Activated CD4-positive, alpha-beta memory T cell treated with anti-CD3 and anti-CD28 coated beads, Interleukin-2, amount 10 ng/mL, durations not matched to agents 7 days and 5 days (primary cell): Measurements from ENCODE around the gene OR10A6. TPM values are rescaled to one million over a fixed set of nuclear protein-coding genes. Genes with fewer than 3 reads are reported as not detected.

Experiments
- CTCF ChIA-PET: fragments of 350-600 bp; sonication (Branson Sonifier 250); formaldehyde crosslinking; loops from one replicate; lab custom pipeline; 2021; ENCODE audit warnings: antibody characterized with exemption, inconsistent platforms; lab: Charles Lee
- POLR2A ChIA-PET: fragments of 350-600 bp; sonication (Branson Sonifier 250); formaldehyde crosslinking; loops from one replicate; lab custom pipeline; 2021; ENCODE audit warnings: antibody characterized with exemption; lab: Charles Lee
- DNase-seq: peaks from one replicate; pipeline ENCODE4 v3.0.0-alpha.2; 2020
- H3K27ac Mint-ChIP-seq: one replicate; pipeline ENCODE4 v1.8.0; 2021; ENCODE audit warnings: mild to moderate bottlenecking, mixed read lengths
- H3K27me3 Mint-ChIP-seq: one replicate; pipeline ENCODE4 v1.8.0; 2021; ENCODE audit warnings: mixed read lengths
- H3K36me3 Mint-ChIP-seq: one replicate; pipeline ENCODE4 v1.8.0; 2021; ENCODE audit warnings: low read depth, mixed read lengths
- H3K4me1 Mint-ChIP-seq: one replicate; pipeline ENCODE4 v1.8.0; 2021; ENCODE audit warnings: mixed read lengths
- H3K4me3 Mint-ChIP-seq: one replicate; pipeline ENCODE4 v1.8.0; 2021; ENCODE audit warnings: mild to moderate bottlenecking, mixed read lengths
- H3K9me3 Mint-ChIP-seq: one replicate; pipeline ENCODE4 v1.8.0; 2021; ENCODE audit warnings: mixed read lengths
- total RNA-seq, 2 experiments: library from RNA; stranded (reverse); gene quantifications; one replicate each; pipeline ENCODE4 v1.2.3, GENCODE V29; 2021

OR10A6 gene
- total RNA-seq, 2 experiments from 2014 or later: not detected

DNA sequence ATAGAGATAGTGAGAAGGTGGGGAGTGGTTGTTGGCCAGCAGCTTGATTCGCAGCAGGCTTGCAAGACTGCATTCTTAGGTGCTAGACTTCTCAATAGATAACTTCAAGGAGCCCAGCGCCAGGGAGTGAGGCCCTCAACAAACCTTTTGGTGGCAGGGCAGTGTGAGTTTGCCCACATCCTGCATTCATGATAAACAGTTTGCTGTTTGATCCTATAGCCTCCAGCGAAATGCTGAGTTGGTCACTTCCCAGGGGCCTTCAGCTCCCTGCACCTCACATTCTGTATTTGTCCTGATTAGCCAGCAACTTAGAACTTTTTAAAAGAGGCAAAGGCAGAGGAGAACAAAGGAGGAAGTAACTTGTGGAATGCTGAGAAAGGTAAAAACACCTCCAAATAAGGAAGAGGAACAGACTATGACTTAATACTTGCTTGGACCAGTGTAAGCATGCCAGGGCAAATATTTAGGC is 25.1 kb downstream of the OR10A6 start:
- no peak for DNase-seq
- H3K4me3 Mint-ChIP-seq: no peak overlapping the region
- CTCF ChIA-PET: interaction anchor here (0.9 kb wide), 1 partner anchor 80 kb away, joined by 3 read pairs; no protein-coding TSS in a partner anchor
- POLR2A ChIA-PET: no interaction called here
- no peaks in the 10 kb centered on the region for H3K9me3 Mint-ChIP-seq
- H3K36me3 Mint-ChIP-seq: no peaks in the 10 kb centered on the region
- no peak overlapping the region for H3K27ac Mint-ChIP-seq
- no peaks in the 10 kb centered on the region for H3K4me1 Mint-ChIP-seq
- peaks cover 16% of the 10 kb centered on the region for H3K27me3 Mint-ChIP-seq

- ChIA-PET POLR2A (no interaction called here), CTCF (interaction anchor here (0.9 kb wide), 1 partner anchor 81 kb away, joined by 3 read pairs; no protein-coding TSS in a partner anchor)
- Mint-ChIP-seq H3K4me3 (no peak overlapping the region), H3K36me3 (no peaks in the 10 kb centered on the region), H3K27ac (no peak overlapping the region), H3K9me3 (no peaks in the 10 kb centered on the region), H3K4me1 (no peaks in the 10 kb centered on the region), H3K27me3 (peaks cover 15% of the 10 kb centered on the region)
- DNase-seq: no peak
Measured at GRCh38 chr11:7905549-7905948, 25.5 kb downstream of the OR10A6 start.

- CTCF ChIA-PET: no interaction called here
- H3K4me3 Mint-ChIP-seq: no peak overlapping the region
- H3K27me3 Mint-ChIP-seq: peaks cover 12% of the 10 kb centered on the region
- POLR2A ChIA-PET: no interaction called here
- H3K27ac Mint-ChIP-seq: no peak overlapping the region
- no peak for DNase-seq
- no peaks in the 10 kb centered on the region for H3K4me1 Mint-ChIP-seq
- no peaks in the 10 kb centered on the region for H3K9me3 Mint-ChIP-seq
- H3K36me3 Mint-ChIP-seq: no peaks in the 10 kb centered on the region
Measured at GRCh38 chr11:7904917-7905316, 26.2 kb downstream of the OR10A6 start.

DNA sequence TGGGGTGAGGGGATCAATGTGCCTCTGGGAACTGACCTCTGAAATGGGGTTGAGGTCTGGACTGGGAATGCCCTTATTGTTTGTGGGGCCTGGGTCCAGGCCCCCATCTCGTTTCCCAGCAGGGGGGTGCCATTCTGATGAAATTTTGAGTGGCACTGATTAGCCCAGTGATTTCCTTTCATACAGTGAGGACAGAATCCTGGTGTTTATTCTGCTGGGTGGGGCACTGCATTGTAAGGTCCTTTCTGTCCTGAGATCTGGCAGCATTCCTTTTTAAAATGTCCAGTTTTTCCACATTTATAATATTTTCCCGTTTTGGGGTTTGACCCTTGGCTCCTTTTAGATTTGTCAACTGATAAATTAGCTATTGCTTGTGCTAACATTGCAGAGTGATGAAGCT is 27.1 kb downstream of the OR10A6 start:
- Mint-ChIP-seq H3K36me3 (no peaks in the 10 kb centered on the region), H3K4me3 (no peak overlapping the region), H3K9me3 (no peaks in the 10 kb centered on the region), H3K27me3 (peaks cover 12% of the 10 kb centered on the region), H3K27ac (no peak overlapping the region), H3K4me1 (no peaks in the 10 kb centered on the region)
- DNase-seq: no peak
- CTCF ChIA-PET: no interaction called here
- POLR2A ChIA-PET: no interaction called here

- H3K9me3 Mint-ChIP-seq: no peaks in the 10 kb centered on the region
- H3K27me3 Mint-ChIP-seq: peaks cover 10% of the 10 kb centered on the region
- ChIA-PET CTCF (interaction anchor here (0.9 kb wide), 1 partner anchor 8 kb away, joined by 3 read pairs; no protein-coding TSS in a partner anchor), POLR2A (no interaction called here)
- H3K36me3 Mint-ChIP-seq: no peaks in the 10 kb centered on the region
- H3K27ac Mint-ChIP-seq: no peak overlapping the region
- DNase-seq: no peak
- no peak overlapping the region for H3K4me3 Mint-ChIP-seq
- H3K4me1 Mint-ChIP-seq: no peaks in the 10 kb centered on the region
Measured at GRCh38 chr11:7901319-7901854, 29.7 kb downstream of the OR10A6 start.

DNA sequence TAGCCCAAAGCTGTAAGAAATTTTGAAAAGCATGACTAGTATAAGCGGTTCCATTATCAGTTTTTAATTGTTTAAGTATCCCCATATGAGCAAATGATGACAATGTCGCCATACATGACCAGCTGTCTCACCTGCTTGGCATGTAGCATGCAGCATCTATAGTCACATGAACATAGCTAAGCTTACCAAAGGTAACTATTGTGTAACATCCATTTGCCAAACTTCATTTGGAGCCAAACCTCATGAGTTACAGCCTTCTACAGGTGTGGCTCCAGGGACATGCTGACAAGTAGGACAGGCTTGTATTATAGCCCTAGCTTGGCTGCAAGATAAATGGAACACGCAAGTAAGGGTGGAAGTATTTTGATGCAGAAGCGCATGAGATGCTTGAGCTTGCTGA is 30.4 kb downstream of the OR10A6 start:
- H3K4me3 Mint-ChIP-seq: no peak overlapping the region
- H3K9me3 Mint-ChIP-seq: no peaks in the 10 kb centered on the region
- POLR2A ChIA-PET: no interaction called here
- peaks cover 10% of the 10 kb centered on the region for H3K27me3 Mint-ChIP-seq
- H3K27ac Mint-ChIP-seq: no peak overlapping the region
- CTCF ChIA-PET: no interaction called here
- no peak for DNase-seq
- H3K4me1 Mint-ChIP-seq: no peaks in the 10 kb centered on the region
- H3K36me3 Mint-ChIP-seq: no peaks in the 10 kb centered on the region

DNA sequence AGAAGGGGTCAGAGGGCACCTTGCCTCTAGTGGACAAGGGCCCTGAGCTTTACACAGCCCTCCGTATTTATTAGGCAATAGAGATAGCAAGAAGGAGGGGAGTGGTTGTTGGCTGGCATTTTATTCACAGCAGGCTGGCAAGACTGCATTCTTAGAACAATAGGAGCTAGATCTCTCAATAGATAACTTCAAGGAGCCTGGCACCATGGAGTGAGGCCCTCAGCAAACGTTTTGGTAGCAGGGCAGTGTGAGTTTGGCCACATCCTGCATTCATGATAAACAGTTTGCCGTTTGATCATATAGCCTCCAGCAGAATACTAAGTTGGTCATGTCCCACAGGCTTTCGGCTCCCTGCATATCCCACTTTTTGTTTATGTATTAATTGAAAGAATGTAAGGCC is 31.6 kb downstream of the OR10A6 start:
- Mint-ChIP-seq H3K27me3 (peaks cover 2% of the 10 kb centered on the region), H3K4me3 (no peak overlapping the region), H3K4me1 (no peaks in the 10 kb centered on the region), H3K9me3 (no peaks in the 10 kb centered on the region), H3K27ac (no peak overlapping the region), H3K36me3 (no peaks in the 10 kb centered on the region)
- ChIA-PET CTCF (interaction anchor here (1.2 kb wide), 1 partner anchor 87 kb away, joined by 3 read pairs; no protein-coding TSS in a partner anchor), POLR2A (no interaction called here)
- DNase-seq: no peak

GRCh38 chr11:7898666-7899283 is 32.3 kb downstream of the OR10A6 start:
- Mint-ChIP-seq H3K27me3 (peaks cover 2% of the 10 kb centered on the region), H3K4me1 (no peaks in the 10 kb centered on the region), H3K27ac (no peak overlapping the region), H3K9me3 (no peaks in the 10 kb centered on the region), H3K4me3 (no peak overlapping the region), H3K36me3 (no peaks in the 10 kb centered on the region)
- DNase-seq: no peak
- ChIA-PET CTCF (no interaction called here), POLR2A (no interaction called here)

DNA sequence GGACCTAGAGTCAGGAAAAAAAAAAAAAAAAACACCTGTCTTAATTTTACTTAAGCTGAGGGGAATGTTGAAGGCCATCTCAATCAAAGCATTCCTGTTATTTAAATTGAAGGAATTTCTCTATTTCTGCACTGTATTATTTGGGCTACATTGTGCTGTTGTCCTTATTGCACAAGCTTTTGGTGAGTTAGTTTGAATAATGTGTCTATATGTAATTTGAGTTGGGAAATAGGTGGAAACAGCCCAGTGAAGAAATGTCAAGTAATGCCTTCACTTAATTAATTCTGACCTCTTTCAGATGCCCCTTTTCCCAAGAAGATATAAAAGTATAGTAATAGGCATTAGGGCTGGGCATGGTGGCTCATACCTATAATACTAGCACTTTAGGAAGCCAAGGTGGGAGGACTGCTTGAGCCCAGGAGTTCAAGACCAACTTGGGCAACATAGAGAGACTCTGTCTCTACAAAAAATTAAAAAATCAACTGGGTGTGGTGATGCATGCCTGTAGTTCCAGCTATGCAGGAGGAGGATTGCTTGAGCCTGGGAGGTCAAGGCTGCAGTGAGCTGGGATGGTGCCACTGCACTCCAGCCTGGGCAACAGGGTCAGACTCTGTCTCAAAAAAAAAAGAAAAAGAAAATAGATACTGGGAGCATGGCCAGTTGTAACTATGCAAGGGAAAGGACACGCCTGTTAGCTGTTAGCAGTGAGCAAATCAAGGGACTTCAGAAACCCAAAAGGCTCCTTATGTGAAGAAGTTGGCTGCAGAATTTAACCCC is 34.9 kb downstream of the OR10A6 start:
- Mint-ChIP-seq H3K36me3 (no peaks in the 10 kb centered on the region), H3K27me3 (no peaks in the 10 kb centered on the region), H3K9me3 (no peaks in the 10 kb centered on the region), H3K4me1 (peaks cover 4% of the 10 kb centered on the region), H3K27ac (no peak overlapping the region), H3K4me3 (no peak overlapping the region)
- CTCF ChIA-PET: interaction anchor here (0.7 to 2.0 kb wide), 2 partner anchors 87 to 90 kb away, joined by 3 to 20 read pairs; partner anchors contain the start of gene EIF3F
- POLR2A ChIA-PET: interaction anchor here (1.2 kb wide), 1 partner anchor 91 kb away, joined by 3 read pairs; the partner anchor contains the start of gene EIF3F
- no peak for DNase-seq

DNA sequence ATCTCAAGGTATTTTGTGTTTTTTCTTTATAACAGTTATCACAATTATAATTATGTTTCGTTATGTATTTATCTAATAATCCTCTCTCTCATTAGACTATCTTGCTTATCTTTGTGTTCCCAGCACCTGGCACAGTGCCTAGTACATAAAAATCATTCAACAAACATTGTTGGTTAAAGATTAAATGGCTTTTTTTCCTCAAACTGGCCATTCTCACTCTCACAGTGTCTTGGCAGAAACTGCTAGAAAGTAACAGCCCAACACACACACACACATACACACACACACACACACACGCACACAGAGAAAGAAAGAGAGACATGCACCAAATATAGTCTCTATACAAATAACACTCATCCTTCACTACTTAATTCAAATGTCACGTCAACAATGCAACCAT is 36.8 kb downstream of the OR10A6 start:
- Mint-ChIP-seq H3K9me3 (no peaks in the 10 kb centered on the region), H3K36me3 (no peaks in the 10 kb centered on the region), H3K4me3 (no peak overlapping the region), H3K27ac (no peak overlapping the region), H3K27me3 (peaks cover 7% of the 10 kb centered on the region), H3K4me1 (peaks cover 8% of the 10 kb centered on the region)
- CTCF ChIA-PET: interaction anchor here (1.3 to 5.0 kb wide), 4 partner anchors 17 to 205 kb away, joined by 3 to 60 read pairs (median 4); partner anchors contain the start of gene EIF3F
- POLR2A ChIA-PET: no interaction called here
- no peak for DNase-seq

DNA sequence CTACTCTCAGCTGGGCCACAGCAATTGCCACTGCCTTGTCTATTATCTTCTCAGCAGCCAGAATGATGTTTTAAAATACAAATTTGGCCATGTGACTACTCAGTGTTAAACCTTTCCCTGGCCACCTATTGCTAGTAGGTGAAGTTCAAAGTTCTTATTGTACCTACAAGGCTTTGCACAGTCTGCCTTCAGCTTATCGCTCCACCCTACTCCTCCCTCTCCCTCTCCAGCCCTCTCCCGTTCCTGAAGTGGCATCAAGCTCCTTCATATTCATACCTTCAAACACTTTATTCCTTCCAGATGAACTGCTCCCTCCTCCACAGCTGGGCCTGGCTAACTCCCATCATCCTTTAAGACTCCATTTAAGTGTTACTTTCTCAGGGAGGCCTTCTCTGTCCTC is 37.3 kb downstream of the OR10A6 start:
- ChIA-PET CTCF (interaction anchor here (0.8 to 5.0 kb wide), 6 partner anchors 8 to 205 kb away, joined by 3 to 60 read pairs (median 4); partner anchors contain the start of gene EIF3F), POLR2A (no interaction called here)
- peaks cover 8% of the 10 kb centered on the region for H3K4me1 Mint-ChIP-seq
- H3K36me3 Mint-ChIP-seq: no peaks in the 10 kb centered on the region
- DNase-seq: no peak
- H3K9me3 Mint-ChIP-seq: no peaks in the 10 kb centered on the region
- peaks cover 7% of the 10 kb centered on the region for H3K27me3 Mint-ChIP-seq
- no peak overlapping the region for H3K4me3 Mint-ChIP-seq
- H3K27ac Mint-ChIP-seq: no peak overlapping the region

DNA sequence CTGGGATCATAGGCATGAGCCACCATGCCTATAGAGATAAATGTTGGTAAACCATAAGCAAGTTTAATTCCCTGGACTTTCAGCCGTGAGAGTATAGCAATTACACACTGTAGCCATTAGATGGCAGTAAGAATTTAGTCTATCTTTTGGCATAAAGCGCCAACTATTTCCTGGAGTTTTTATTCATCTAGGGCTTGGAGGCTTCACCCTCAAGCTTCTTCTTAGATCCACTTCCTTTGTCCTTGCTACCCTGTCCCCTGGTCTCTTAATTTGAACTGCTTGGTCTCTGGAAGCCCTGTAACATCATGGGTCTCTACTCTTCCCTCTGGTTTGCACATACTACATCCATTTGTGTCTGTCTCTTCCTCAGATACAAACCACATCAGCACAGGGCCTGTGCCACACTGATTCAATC is 38.2 kb downstream of the OR10A6 start:
- H3K36me3 Mint-ChIP-seq: no peaks in the 10 kb centered on the region
- CTCF ChIA-PET: interaction anchor here (0.6 to 5.0 kb wide), 10 partner anchors 9 to 207 kb away, joined by 3 to 60 read pairs (median 4); partner anchors contain the start of gene EIF3F
- H3K4me1 Mint-ChIP-seq: peaks cover 8% of the 10 kb centered on the region
- DNase-seq: no peak
- H3K4me3 Mint-ChIP-seq: no peak overlapping the region
- H3K9me3 Mint-ChIP-seq: no peaks in the 10 kb centered on the region
- no peak overlapping the region for H3K27ac Mint-ChIP-seq
- peaks cover 9% of the 10 kb centered on the region for H3K27me3 Mint-ChIP-seq
- POLR2A ChIA-PET: interaction anchor here (1.0 kb wide), 1 partner anchor 94 kb away, joined by 8 read pairs; the partner anchor contains the start of gene EIF3F
